NB4 (cell line): Measurements from ENCODE around the gene NUTM2F.
"Not testable (repeated sequence)": the region's sequence is repeated elsewhere in the genome, so short reads cannot be mapped to it uniquely, and the experiment has no call there.

Experiments
- MYC ChIP-seq: IDR thresholded peaks from 2 replicates; pipeline ENCODE4 v1.6.1; 2011; ENCODE audit warnings: low read depth, low read length
- POLR2A ChIP-seq: IDR thresholded peaks from 2 replicates; pipeline ENCODE4 v1.6.1; 2011; ENCODE audit warnings: mild to moderate bottlenecking; ENCODE audit not compliant: insufficient read length; ENCODE audit errors: extremely low read depth
- TF ChIP-seq, protein P1 (sequence below): IDR thresholded peaks from one replicate; pipeline ENCODE4 v1.5.1; 2012; ENCODE audit warnings: low read depth, low read length

DNA sequence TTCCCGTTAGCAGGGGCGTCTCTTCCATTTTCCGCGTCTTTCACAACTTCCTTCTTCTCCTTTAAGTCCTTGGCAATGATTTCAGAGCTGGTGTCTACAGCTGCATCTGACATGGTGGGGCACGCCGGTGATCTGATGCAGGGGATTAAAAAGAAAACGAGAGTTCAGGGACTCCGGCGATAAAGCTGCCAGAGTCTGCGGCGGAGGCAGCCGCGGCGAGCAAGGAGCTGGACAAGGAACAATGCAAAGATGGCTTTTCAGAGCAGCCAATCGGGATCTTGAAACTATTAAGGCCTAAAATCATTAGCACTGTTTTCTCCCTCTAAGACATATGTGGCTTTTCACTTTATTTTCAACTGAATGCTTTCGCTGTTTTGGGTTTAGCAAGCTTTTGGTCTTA is 19.0 kb upstream of the NUTM2F start:
- TF ChIP-seq, protein P1, sequence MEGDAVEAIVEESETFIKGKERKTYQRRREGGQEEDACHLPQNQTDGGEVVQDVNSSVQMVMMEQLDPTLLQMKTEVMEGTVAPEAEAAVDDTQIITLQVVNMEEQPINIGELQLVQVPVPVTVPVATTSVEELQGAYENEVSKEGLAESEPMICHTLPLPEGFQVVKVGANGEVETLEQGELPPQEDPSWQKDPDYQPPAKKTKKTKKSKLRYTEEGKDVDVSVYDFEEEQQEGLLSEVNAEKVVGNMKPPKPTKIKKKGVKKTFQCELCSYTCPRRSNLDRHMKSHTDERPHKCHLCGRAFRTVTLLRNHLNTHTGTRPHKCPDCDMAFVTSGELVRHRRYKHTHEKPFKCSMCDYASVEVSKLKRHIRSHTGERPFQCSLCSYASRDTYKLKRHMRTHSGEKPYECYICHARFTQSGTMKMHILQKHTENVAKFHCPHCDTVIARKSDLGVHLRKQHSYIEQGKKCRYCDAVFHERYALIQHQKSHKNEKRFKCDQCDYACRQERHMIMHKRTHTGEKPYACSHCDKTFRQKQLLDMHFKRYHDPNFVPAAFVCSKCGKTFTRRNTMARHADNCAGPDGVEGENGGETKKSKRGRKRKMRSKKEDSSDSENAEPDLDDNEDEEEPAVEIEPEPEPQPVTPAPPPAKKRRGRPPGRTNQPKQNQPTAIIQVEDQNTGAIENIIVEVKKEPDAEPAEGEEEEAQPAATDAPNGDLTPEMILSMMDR: not testable (repeated sequence)
- TF ChIP-seq MYC, POLR2A: not testable (repeated sequence)
